EH (cell line): ENCODE measurements around the gene CA9.
A peak's percentile ranks its signal among the peaks of the same experiment; 100 is the strongest.

Source experiments
- DNase-seq: peaks from one replicate; pipeline ENCODE4 v3.0.0-alpha.2; 2015; ENCODE audit warnings: low read depth

Gene CA9

GRCh38 chr9:35691757-35692301 lies 18.1 kb downstream of the CA9 start:
- peak; percentile 61 for DNase-seq

GRCh38 chr9:35695943-35696401 lies 22.2 kb downstream of the CA9 start:
- peak; percentile 30 for DNase-seq

DNA sequence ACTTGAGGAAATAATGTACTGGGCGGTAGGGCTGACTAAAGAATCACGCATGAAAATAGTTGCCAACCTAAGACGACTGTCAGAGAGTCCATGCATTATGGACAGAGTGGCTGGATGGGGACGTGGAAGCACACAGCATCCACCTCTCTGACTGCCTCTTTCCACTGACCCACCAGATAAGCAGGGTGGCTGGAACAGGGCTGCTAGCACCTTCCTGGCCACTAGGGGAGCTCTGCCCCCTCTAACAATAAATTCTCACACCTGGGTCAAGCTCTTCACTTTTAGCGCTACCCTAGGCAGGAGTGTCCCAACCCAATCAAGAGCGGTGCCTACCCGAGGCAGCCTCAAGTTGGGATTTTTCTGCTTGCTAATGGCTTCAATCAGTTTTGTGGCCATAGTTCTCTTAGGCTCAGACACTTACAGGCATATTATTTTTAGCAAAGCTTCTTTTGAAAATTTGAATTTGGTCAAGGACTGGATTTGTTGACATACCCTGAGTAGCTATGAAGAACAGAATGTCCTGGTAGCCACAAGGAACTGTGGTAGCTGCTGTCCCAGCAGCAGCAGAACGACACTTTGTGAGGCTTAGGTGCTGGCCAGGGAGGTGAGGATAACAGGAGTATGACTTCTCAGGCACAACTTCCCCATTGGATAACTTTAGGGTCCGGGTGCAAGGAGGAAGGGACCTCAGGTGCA lies 22.9 kb downstream of the CA9 start:
- peak; percentile 53 for DNase-seq

GRCh38 chr9:35697486-35697885 lies 23.8 kb downstream of the CA9 start:
- no peak for DNase-seq

DNA sequence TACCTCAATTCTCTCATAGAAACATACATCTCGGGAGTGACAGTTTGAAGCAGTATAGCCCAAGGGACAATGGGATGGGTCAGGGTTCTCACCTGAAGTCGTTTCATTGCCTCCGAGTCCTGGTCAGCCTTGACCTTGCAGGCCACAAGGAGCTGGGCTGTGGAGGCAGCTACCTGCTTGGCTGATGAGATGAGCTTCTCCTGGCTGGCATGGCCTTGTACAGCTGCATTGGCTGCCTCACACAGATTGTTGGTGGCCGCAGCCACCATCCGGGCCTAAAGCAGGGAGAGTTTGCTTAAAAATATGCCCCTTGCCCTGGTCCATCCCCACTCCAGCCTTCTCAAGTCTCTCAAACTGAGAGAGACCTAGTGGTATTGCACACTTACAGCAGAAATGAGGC lies 24.5 kb downstream of the CA9 start:
- no peak for DNase-seq

DNA sequence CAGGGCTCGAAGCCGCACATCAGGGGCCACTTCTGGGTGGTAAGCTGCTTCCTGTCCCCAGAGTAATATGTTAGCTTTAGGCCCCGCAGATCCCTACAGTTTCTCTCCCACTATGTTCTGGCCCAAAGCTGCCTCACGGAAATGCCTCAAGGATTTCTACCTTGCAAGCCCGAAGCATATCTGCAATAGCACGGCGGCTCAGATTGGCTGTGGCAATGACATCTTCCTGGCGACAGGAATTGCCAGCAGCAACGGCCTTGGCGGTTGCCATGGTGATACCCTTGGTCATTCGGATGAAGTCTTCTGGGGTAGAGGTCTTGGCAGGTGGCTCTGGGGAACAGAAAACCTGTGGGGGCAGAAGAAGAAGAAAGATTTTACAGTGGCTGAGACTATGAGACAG lies 26.3 kb downstream of the CA9 start:
- DNase-seq, result no peak

- DNase-seq, result no peak
Measured at GRCh38 chr9:35700942-35701341, 27.2 kb downstream of the CA9 start.

GRCh38 chr9:35702696-35703095 lies 29.0 kb downstream of the CA9 start:
- DNase-seq, result no peak

DNA sequence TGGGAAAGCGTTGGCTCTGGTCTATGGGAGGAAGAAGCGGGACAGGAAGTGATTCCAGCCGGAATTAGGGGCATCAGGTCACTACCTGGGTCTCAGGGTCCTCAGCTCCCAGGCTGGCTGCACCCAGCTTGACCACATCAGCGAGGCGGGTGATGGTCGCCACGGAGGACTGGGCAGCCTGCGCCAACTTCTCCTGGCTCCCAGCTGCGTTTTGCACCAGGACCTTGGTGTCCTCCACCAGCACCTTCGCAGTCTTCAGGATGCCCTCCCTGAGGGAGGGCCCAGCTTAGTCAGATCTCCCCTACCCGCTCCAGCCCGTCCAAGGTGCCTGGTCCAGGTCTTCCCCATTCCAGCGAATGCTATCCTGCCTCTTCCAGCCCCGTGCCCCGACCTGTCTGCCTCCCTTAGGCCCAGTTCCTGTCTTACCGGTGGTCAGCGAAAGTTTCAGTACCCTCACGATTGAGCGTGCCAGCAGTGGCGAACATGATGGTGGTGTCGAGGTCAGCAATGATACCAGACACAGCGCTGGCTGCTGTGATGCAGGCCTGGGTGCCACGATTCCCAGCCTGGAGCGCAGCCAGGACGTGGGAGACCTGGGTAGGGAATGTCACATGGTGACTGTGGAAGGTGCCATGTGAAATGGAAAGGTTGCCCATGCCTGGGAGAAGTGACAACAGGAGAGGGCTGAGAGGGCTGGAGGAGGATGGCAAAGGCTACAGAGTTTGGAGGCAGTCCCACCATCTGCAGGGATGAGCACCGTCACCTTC lies 30.4 kb downstream of the CA9 start:
- no peak for DNase-seq

GRCh38 chr9:35705372-35705771 lies 31.6 kb downstream of the CA9 start:
- DNase-seq, result no peak

DNA sequence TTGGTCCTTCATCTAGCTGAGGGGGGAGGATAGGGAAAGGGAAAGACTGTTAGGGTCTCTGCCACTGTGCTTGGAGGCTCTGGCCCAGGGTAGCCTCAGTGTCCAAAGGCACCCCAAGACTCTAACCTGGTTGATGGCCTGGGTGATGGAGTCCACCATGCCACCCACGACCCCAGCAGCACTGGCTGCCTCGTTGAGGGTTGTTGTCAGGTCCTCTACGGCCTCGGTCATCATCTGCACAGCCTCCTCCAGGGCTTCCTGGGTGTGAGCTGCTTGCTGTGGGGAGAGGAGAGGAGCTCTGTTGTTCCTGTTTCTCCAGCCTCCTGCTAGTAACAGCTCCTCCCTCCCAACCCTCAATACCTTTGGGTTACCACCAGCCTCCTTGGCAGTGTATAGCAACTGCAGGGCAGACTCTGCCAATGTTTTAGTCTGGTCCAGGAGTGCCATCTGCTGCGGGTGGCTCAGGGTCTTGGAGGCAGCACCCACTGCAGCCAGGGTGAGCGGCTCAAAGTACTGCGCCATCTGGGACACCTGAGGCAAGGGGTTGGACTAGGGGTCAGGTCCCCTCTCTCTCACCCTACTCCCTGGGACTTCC lies 32.2 kb downstream of the CA9 start:
- no peak for DNase-seq

- DNase-seq, result no peak
Measured at GRCh38 chr9:35706951-35707350, 33.2 kb downstream of the CA9 start.

- DNase-seq, result no peak
Measured at GRCh38 chr9:35708146-35708545, 34.4 kb downstream of the CA9 start.

DNA sequence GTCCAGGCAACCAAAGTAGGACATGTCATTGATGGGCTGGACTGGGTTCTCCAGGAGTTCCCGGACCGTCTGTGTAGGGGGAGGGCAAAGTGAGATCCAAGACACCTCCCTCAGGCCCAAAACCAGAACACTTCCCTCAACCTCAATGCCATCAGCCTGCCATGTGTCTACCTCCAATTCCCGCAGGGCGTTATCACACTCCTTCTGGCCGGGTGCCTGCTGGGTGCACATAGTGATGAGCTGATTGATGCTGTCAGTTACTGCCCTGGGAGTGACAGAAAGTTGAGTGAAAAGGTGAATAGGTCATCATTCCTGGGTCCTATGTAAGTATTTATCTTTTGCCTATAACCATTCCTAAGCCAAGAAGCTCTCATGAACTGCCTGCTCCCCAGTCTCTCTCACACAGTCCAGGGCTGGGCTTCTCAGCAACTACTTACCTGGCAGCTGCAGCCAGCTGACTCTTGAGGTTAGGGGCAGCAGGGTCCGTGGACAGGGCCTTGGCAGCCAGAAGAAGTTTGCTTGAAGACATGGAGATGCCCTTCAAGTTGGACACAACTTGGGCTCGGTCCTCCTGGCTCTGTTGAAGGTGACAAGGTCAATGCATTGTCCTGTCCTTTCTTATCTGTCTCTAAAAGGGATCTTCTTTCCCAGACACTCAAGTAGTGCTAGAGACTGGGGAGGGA lies 37.2 kb downstream of the CA9 start:
- no peak for DNase-seq

GRCh38 chr9:35711501-35712428 lies 38.0 kb downstream of the CA9 start:
- DNase-seq, result no peak

GRCh38 chr9:35712762-35713400 lies 39.2 kb downstream of the CA9 start:
- no peak for DNase-seq

GRCh38 chr9:35713578-35713977 lies 39.9 kb downstream of the CA9 start:
- no peak for DNase-seq

DNA sequence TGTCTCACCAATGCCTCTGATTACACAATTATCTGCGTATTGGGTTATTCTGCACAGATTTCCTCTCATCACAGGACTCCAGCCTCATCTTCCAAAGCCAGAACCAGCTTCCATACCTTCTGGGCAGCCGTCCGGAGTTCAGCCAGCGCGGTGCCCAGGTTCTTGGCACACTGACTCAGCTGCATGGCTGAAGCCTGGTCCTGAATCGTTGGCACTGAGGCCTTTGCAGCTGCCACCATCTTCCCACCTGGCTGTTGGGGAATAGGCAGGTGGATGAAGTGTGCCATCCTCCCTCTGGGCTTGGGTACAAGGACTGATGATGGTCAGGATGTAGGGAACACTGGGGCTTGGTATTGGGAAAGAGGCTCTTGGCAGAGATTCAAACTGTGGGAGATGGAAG lies 40.4 kb downstream of the CA9 start:
- no peak for DNase-seq

DNA sequence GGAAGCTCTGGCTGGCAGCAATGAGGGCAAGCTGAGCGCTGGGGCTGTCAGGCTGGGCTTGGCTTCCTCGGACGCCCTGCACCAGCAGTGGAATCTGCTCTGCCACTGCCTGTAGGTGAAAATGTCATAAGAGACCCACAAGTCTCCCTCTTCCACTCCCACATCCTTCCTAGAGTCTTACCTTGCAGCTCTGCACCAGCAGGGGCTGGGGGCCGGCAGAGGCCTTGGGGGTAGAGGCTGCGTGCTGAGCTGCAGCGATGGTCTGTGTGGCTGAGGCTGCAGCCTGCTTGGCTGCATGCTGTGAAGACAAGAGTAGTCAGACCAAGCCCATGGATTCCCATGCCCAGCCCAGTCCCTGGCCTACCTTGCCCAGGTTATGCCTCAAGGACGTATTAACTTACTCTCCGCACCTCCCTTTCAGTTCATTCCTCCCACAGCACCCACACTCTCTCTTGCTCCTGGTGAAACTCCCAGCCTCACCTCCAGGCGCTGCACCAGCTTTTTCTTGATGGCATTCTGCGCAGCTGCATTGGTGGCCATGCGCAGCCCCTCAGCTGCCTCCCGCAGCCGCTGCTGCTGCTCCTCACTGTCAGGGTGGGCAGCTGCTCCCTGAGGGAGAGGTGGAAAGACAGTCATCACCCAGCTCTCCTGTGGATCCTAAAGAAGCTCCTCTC lies 41.0 kb downstream of the CA9 start:
- DNase-seq, result no peak

DNA sequence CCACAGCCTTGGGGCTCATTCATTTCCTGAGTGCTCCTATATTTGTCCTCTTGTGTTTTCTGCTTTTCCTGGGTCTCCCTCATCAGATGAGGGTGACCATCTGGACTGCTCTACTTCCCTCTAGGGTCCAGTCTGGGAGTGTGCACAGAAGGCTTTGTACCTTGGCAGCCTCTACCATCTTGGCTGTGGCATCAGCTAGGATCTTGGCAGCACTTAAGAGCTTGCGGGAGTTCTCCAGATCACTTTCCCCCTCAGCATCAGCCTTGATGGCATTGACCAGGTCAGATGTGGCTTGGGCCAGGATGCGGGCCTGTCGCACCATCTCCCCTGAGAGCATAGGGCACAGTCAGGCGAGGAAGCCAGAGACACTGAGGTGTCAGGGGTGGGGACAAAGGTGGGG lies 42.5 kb downstream of the CA9 start:
- DNase-seq, result peak; percentile 37
